HG03354 (cell line): ENCODE measurements around the gene STMN3.
"Not testable (repeated sequence)": the region's sequence is repeated elsewhere in the genome, so short reads cannot be mapped to it uniquely, and the experiment has no call there.

Source experiments
- ATAC-seq: cut with Tn5 transposase; IDR thresholded peaks from one replicate; pipeline ENCODE4 v1.9.1; 2021; ENCODE audit warnings: mild to moderate bottlenecking; ENCODE audit not compliant: unreplicated experiment, poor library complexity, severe bottlenecking

STMN3 gene

DNA sequence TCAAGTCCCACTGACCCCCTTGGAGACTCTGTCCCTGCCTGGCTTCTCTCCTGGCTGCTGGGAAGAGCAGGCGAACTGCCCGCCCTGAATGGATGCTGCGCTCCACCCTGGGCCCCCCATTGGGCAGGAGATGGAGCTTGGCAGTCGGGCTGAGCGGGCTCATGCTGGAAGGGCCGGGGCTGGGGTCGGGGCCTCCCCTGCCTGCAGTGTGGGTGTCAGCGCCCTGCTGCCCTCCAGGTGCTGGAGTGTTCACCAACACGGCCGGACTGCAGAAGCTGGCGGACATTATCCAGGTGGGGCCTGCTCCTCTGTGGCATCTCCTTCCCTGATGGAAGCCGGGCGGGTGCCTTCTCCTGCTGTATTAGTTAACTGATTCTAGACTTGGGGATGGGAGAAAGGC, 27.2 kb upstream of the STMN3 start:
- ATAC-seq, result no peak

GRCh38 chr20:63679799-63680305, 26.6 kb upstream of the STMN3 start:
- no peak for ATAC-seq

DNA sequence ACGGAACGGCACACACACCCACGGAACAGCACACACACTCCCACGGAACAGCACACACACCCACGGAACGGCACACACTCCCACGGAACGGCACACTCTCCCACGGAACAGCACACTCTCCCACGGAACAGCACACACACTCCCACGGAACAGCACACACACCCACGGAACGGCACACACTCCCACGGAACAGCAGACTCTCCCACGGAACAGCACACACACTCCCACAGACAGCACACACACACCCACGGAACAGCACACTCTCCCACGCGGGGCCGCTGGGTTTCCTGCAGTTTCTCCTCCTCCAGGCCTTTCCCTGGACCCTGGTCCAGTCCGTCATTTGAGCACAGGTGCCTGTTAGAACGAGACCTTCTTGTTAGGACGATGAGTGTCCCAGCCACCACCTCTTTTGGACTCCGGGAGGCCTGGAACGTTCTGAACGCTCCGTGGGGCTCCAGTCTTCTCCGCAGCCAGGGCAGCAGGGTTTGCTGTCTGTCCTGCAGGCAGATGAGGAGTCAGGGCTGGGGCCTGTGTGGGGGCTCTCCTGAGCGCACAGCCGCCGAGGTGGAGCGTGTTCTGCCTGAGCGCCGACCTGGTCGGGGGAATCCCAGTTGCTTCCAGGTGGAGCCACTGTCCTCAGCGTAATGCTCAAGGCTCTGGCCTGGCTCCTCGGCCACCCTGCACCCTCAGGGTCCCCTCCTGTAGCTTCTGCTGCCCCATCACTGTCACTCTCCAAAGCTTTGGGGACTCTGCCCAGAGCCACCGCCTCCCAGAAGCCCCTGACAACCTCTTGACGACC, 25.6 kb upstream of the STMN3 start:
- ATAC-seq, result no peak

DNA sequence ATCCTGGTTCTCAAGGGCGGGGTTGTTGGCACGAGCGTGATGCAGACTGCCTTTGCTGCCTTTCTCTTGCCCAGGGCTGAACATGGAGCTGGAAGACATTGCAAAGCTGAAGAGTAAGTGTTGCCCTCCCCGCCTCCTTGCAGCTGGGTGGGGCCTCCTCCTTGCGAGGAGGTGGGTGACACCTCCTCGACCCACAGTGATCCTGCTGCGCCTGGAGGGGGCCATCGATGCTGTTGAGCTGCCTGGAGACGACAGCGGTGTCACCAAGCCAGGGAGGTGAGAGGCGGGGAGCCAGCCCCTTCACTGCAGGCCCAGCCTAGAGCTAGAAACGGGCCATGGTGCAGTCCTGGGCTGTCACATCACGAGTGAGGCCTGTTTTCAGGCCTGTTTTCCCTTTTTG, 24.8 kb upstream of the STMN3 start:
- ATAC-seq, result no peak

DNA sequence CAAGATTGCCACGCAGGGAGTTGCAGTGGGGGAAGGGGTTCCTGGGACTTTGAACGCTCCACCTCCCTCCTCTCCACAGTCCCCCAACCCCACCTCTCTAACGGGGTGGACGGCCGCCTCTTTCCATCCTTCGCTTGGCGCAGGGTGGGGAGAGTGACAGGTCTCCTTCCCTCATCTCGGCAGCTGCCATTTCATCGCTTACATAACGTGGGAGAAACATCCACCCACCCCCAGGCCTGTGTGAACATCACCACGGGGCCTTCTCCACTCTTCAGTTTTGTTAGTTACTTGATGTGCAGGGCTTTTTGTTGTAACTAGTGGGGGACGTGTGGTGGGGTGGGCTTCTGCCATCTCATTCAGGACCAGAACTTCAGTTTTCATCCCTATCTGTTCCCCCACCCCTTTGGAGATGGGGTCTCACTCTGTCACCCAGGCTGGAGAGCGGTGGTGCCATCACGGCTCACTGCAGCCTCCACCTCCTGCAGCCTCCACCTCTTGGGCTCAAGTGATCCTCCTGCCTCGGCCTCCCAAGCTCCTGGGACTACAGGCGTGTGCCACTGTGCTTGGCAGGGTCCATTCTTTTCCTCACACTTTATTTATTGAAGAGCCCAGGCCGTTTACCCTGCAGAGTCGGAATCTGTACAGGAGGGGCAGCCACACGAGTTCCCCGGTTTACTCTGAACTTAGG, 22.6 kb upstream of the STMN3 start:
- no peak for ATAC-seq

GRCh38 chr20:63673951-63674350, 20.7 kb upstream of the STMN3 start:
- ATAC-seq, result no peak

DNA sequence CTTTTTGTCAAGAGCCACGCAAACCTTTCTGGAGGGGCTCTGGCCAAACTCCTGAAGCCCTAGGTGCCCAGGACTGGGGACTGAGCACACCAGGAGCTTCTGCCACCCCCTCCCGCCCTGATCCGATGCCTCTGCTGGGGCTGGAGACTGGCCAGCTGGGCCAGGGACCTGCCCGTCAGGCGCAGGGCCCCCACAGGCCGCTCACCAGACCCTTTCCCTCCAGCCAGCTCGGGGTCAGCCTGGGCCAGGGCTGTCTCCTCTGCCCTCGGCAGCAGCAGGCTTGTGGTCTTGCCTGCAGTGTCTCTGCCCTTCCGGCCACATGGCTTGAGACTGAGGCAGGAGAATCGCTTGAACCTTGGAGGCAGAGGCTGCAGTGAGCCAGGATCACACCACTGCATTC, 19.4 kb upstream of the STMN3 start:
- no peak for ATAC-seq

GRCh38 chr20:63671695-63672094, 18.5 kb upstream of the STMN3 start:
- not testable (repeated sequence) for ATAC-seq

DNA sequence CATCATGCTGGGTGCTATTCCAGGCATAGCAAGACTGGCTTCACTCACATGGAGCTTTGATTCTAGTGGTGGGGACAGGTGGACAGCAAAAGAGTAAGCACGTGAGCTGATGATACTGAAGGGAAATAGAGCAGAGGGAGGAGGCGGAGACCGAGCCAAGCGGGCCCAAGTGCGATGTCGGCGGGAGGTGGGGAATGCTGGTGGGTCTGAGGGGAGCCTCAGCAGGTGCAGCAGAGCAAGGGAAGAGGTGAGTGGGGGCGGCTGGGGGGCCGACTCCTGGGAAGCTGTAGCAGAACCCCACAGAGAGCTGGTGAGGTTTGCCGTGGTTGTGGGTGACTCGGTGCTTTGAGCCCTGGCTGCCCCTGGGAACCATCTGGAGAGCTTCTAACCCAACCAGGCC, 15.1 kb upstream of the STMN3 start:
- no peak for ATAC-seq

DNA sequence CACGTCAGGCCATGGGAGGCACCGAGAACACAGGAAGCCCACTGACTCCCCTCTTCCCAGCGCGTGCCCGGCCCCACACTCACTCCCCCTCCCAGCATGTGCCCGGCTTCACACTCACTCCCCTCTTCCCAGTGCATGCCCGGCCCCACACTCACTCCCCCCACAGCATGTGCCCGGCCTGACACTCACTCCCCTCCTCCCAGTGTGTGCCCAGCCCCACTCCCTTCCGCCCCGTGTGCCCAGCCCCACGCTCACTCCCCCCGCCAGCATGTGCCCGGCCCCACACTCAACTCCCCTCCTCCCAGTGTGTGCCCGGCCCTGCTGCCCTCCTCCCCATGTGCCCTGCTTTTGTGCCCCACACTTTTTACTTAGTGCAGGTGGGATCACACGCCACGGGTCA, 14.6 kb upstream of the STMN3 start:
- no peak for ATAC-seq

GRCh38 chr20:63665708-63666107, 12.5 kb upstream of the STMN3 start:
- no peak for ATAC-seq

- no peak for ATAC-seq
These were observed 11.8 kb upstream of the STMN3 start for GRCh38 chr20:63664861-63665594.

DNA sequence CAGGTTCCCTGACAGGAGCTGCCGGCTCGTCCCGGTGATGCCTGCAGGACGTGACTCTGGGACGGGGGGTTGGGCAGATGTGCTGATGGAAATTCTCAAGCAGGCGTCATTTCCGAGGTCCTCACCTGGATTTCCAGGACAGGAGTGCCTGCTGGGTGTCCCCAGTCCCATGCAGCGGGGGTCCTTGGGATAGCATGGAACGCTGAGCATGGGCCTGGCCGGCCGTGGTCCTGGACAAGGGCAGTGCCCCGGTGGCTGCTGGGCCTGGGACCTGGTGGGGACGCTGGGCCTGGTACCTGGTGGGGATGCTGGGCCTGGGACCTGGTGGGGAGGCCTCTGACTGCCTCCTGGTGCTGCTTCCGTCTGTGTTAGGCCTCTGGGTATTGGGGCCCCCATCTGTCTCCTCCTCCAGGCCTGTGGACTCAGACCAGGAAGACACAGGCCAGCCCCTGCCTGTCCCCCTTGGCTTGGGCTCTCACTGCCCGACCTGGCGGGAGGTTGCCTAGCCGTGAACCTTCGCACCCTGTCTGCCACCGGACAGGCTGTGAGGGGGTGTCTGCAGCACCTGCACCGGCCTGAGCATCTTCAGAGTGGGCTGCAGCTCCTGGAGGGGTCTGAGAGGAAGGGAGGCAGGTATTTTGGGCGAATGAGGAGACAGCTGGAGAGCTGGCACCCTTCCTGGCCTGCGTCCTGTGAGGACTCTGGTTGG, 11.1 kb upstream of the STMN3 start:
- no peak for ATAC-seq

- ATAC-seq, result no peak
These were observed 10.3 kb upstream of the STMN3 start for GRCh38 chr20:63663332-63664066.

DNA sequence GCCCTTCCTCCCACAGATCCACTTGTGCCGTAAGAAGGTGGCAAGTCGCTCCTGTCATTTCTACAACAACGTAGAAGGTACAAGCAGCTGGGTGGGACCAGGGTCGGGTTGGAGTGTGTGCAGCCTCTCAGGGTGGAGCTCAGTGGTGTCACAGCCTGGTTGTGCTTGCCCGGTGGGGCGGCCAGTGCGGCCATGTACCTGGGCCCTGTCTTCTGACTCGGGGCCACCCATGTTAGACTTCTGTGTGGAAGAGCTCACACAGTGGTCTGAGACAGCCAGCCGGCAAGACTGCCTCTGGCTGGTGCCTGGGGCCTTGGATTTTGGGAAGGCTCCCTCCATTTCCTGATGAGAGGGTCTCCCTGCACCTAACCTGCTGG, 9.6 kb upstream of the STMN3 start:
- no peak for ATAC-seq

GRCh38 chr20:63661959-63662812, 9.0 kb upstream of the STMN3 start:
- no peak for ATAC-seq

DNA sequence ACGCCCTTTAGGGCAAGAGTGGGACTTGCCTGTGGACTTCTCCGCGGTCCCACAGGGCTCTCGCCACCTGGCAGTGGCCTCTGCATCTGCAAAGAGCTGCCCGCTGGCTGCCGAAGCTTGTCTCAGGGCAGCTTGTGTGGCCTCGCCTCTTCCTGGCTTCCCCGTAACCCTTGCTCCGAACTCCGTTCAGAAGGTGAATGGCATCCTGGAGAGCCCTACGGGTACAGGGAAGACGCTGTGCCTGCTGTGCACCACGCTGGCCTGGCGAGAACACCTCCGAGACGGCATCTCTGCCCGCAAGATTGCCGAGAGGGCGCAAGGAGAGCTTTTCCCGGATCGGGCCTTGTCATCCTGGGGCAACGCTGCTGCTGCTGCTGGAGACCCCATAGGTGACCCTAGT, 7.9 kb upstream of the STMN3 start:
- ATAC-seq, result no peak

DNA sequence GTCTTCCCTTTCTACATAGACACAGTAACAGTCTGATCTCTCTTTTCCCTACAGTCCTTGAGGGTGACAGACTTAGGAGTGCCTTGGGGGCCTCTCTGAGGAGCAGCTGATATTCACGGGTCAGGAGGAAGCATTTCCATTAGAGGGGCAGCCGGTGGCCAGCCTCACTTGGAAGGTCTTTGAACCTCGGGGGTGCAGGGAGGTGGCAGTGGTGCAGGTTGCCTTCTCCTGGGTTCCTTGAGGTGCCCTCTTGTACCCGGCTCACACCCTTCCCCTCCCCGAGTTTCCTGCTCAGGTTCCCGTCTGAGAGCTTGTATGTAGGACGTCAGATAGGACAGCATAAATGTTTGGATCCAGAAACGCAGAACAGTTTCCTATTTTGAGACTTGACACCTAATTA, 7.4 kb upstream of the STMN3 start:
- no peak for ATAC-seq

- ATAC-seq, result not testable (repeated sequence)
These were observed 7.0 kb upstream of the STMN3 start for GRCh38 chr20:63660174-63660573.
